Measurements from ENCODE around the gene ARHGDIG. TPM values are rescaled to one million over a fixed set of nuclear protein-coding genes. Genes with fewer than 3 reads are reported as not detected.

Gene ARHGDIG
- not detected for total RNA-seq

DNA sequence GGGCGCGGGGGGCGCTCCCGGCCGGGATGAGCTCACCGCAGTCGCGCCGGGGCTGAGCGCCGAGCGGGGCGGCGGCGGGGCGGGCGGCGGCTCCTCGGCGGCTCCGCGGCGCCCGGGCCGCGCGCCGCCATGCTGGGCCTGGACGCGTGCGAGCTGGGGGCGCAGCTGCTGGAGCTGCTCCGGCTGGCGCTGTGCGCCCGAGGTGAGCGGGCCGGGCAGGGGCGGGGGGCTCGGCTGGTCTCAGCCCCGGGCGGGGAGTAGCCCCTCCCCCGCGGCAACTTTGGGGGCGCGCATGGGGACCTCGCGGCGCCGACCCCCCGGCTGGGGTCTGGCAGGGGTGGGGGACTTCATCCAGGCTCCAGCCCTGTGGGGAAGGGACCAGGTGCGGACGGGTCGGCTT is at the start of gene ARHGDIG:
Gene ARHGDIG (plus strand): TSS at position 40 of the 400 bp plus-strand sequence. CDS start 90 bp downstream, at position 130.
- H3K4me1 Mint-ChIP-seq, result peaks cover 5% of the 10 kb centered on the region
- no peaks in the 10 kb centered on the region for H3K9me3 Mint-ChIP-seq
- POLR2A ChIA-PET, result no interaction called here
- H3K27me3 Mint-ChIP-seq, result peaks cover 24% of the 10 kb centered on the region
- no peak for DNase-seq
- no peaks in the 10 kb centered on the region for H3K36me3 Mint-ChIP-seq (ENCODE audit: low read depth)
- H3K27ac Mint-ChIP-seq, result no peak within 1 kb of the TSS
- H3K4me3 Mint-ChIP-seq, result no peak within 1 kb of the TSS
- CTCF ChIA-PET, result no interaction called here

DNA sequence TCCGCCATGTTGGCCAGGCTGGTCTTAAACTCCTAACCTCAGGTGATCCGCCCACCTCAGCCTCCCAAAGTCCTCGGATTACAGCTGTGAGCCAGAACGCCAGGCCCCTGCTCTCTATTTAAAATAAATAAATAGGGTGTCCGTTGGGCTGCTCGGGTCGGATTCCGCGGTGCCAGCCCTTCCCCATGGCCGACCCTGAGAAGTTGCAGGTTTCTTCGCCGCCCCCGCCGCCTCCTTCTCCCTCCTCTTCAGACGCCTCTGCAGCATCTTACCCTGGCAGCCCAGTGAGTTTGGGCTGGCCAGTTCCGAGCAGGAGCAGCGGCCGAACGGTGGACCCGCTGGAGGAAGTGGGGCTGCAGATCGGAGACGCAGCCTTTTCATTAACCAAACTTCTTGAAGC is 49.4 kb upstream of the ARHGDIG start:
- no peak overlapping the region for H3K4me3 Mint-ChIP-seq
- ChIA-PET CTCF (no interaction called here), POLR2A (interaction anchor here (1.6 kb wide), 1 partner anchor 121 kb away, joined by 3 read pairs; no protein-coding TSS in a partner anchor)
- no peak overlapping the region for H3K27ac Mint-ChIP-seq
- no peak for DNase-seq
- H3K36me3 Mint-ChIP-seq (ENCODE audit: low read depth), result peaks cover 21% of the 10 kb centered on the region
- no peaks in the 10 kb centered on the region for H3K27me3 Mint-ChIP-seq
- H3K4me1 Mint-ChIP-seq, result peaks cover 43% of the 10 kb centered on the region
- no peaks in the 10 kb centered on the region for H3K9me3 Mint-ChIP-seq

DNA sequence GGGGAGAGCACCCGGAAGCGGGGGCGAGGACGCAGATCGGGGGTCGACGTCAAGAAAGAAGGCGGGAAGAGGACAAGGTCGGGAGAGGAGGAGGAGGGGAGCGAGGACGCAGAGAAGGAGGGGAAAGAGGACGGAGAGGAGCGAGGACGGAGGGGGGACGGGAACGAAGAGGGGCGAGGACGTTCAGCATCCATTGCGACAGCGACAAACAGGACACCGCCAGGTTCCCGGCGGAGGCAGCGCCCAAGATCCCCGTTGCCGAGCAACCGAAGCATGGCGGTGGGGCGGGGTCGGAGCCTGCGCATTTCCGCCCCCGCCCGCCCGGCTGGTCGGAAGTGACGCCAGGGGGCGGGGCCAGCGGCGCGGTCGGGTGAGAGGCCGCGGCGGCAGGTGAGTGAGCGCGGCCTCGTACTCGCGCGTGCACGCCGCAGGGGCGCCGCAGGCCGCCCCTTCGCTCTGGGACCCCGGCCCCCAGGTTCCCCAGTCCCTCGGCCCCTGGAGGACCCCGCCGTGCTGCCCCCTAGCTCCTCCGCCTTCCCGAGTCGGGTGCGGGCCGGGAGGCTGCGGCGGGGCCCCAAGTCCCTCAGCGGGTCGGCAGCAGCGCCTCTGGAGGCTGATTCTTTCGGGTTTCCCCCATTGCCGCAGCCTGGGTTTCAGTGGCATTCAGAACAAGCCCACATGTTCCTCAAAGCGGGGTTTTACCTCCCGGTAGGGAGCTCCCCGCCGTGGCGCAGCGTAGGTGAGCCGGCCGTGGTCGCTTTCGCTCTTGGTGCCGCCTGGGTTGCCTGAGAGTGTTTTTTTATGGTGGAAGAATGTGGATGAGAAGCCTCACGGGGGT is 45.7 kb upstream of the ARHGDIG start, which contains the start of gene FAM234A:
Gene FAM234A (plus strand): TSS at position 354 of the 838 bp plus-strand sequence. CDS start 19,593 bp downstream, outside the sequence.
- Mint-ChIP-seq H3K27ac (peak within 1 kb of the TSS; percentile 94), H3K4me1 (peaks cover 20% of the 10 kb centered on the region), H3K36me3 (ENCODE audit: low read depth) (peaks cover 3% of the 10 kb centered on the region), H3K27me3 (no peaks in the 10 kb centered on the region), H3K9me3 (no peaks in the 10 kb centered on the region), H3K4me3 (peak within 1 kb of the TSS; percentile 91)
- POLR2A ChIA-PET, result interaction anchor here (0.8 to 2.5 kb wide), 16 partner anchors 8 to 191 kb away, joined by 3 to 24 read pairs (median 5); partner anchors contain the start of genes AXIN1 and RAB11FIP3
- CTCF ChIA-PET, result interaction anchor here (0.7 to 2.1 kb wide), 18 partner anchors 8 to 181 kb away, joined by 3 to 10 read pairs (median 4); partner anchors contain the start of genes AXIN1, POLR3K and SNRNP25
- peak; percentile 95 for DNase-seq

DNA sequence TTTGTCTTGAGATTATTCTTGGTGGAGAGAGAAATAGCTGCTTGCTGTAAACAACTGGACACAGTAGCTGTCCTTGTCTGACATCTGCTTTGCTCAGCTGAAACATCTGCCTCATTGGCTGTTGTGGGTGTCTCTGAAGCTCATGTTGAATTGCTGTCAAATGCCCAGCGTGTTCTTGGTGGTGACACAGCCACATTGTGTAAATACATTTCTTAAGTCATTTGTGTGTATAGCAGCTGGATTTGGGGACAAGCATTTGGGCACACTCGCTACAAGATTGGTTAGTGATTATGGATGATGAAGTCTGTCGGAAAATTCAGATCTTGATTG is 40.5 kb upstream of the ARHGDIG start:
- POLR2A ChIA-PET, result interaction anchor here (0.6 to 1.6 kb wide), 3 partner anchors 11 to 78 kb away, joined by 3 to 6 read pairs (median 3); partner anchors contain the start of gene LUC7L

DNA sequence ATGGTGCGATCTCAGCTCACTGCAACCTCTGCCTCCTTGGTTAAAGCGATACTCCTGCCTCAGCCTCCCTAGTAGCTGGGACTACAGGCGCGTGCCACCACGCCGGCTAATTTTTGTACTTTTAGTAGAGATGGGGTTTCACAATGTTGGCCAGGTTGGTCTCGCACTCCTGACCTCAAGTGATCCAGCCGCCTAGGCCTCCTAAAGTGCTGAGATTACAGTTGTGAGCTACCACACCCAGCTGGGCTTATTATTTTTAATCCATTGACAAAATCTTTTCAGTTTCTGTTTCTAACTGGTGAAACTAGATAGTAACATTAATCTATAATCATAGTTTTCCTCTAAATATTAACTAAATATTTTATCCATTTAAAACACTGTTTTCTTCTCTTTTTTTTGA is 39.8 kb upstream of the ARHGDIG start:
- H3K4me1 Mint-ChIP-seq, result peaks cover 24% of the 10 kb centered on the region
- no peaks in the 10 kb centered on the region for H3K9me3 Mint-ChIP-seq
- ChIA-PET POLR2A (interaction anchor here (1.6 kb wide), 1 partner anchor 13 kb away, joined by 6 read pairs; no protein-coding TSS in a partner anchor), CTCF (interaction anchor here (0.6 to 0.7 kb wide), 2 partner anchors 16 to 60 kb away, joined by 3 read pairs; no protein-coding TSS in a partner anchor)
- peaks cover 3% of the 10 kb centered on the region for H3K36me3 Mint-ChIP-seq (ENCODE audit: low read depth)
- H3K27ac Mint-ChIP-seq, result no peak overlapping the region
- H3K4me3 Mint-ChIP-seq, result no peak overlapping the region
- no peak for DNase-seq
- H3K27me3 Mint-ChIP-seq, result no peaks in the 10 kb centered on the region

More for the DNA sequence above, 40.5 kb upstream of the ARHGDIG start:
- H3K4me1 Mint-ChIP-seq, result peaks cover 31% of the 10 kb centered on the region
- no peak overlapping the region for H3K4me3 Mint-ChIP-seq
- no peak overlapping the region for H3K27ac Mint-ChIP-seq
- CTCF ChIA-PET, result interaction anchor here (0.6 to 0.7 kb wide), 2 partner anchors 16 to 22 kb away, joined by 3 read pairs; no protein-coding TSS in a partner anchor
- peaks cover 3% of the 10 kb centered on the region for H3K36me3 Mint-ChIP-seq (ENCODE audit: low read depth)
- no peak for DNase-seq
- no peaks in the 10 kb centered on the region for H3K9me3 Mint-ChIP-seq
- H3K27me3 Mint-ChIP-seq, result no peaks in the 10 kb centered on the region

DNA sequence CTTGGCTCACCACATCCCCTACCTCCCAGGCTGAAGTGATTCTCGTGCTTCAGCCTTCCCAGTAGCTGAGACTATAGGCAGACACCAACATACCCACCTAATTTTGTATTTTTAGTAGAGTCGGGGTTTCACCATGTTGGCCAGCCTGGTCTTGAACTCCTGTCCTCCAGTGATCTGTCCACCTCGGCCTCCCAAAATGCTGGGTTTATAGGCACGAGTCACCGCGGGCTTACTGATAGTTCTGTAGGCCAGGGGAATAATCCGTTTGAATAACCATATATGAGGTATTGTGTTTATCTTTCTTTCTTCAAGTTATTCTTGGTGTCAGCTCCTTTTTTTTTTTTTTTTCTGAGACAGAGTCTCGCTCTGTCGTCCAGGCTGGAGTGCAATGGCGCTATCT is 38.1 kb upstream of the ARHGDIG start:
- Mint-ChIP-seq H3K4me3 (no peak overlapping the region), H3K27ac (peak overlapping the region; percentile 34), H3K4me1 (peaks cover 21% of the 10 kb centered on the region), H3K9me3 (no peaks in the 10 kb centered on the region), H3K36me3 (ENCODE audit: low read depth) (peaks cover under 1% of the 10 kb centered on the region), H3K27me3 (no peaks in the 10 kb centered on the region)
- ChIA-PET CTCF (interaction anchor here (1.1 kb wide), 1 partner anchor 7 kb away, joined by 3 read pairs; the partner anchor contains the start of gene FAM234A), POLR2A (interaction anchor here (1.7 kb wide), 1 partner anchor 10 kb away, joined by 5 read pairs; no protein-coding TSS in a partner anchor)
- DNase-seq, result no peak

DNA sequence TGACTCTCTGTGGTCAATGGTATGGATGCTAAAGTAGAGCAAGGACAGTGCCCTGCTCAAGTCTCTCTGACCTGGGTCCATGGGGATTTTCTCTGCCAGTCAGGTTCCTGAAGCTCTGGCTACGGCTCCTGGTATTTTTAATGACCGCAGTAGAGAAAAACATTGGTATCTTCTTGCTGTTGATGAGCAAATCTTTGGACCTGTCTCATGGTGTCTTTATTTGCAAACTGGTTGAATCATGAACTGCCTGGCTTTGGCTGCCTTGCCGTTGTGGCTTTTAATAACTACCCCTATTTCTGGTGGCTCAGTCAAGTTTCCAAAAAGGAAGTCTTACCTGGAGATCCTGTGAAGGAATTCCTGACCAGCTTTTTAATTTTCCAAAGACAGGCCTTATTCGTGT is 37.0 kb upstream of the ARHGDIG start:
- CTCF ChIA-PET, result interaction anchor here (1.1 kb wide), 1 partner anchor 8 kb away, joined by 3 read pairs; the partner anchor contains the start of gene FAM234A
- Mint-ChIP-seq H3K27me3 (no peaks in the 10 kb centered on the region), H3K4me3 (no peak overlapping the region), H3K4me1 (peaks cover 21% of the 10 kb centered on the region), H3K9me3 (no peaks in the 10 kb centered on the region), H3K27ac (no peak overlapping the region), H3K36me3 (ENCODE audit: low read depth) (no peaks in the 10 kb centered on the region)
- POLR2A ChIA-PET, result interaction anchor here (0.8 to 1.7 kb wide), 3 partner anchors 8 to 15 kb away, joined by 3 to 5 read pairs (median 5); partner anchors contain the start of gene FAM234A
- DNase-seq, result no peak

DNA sequence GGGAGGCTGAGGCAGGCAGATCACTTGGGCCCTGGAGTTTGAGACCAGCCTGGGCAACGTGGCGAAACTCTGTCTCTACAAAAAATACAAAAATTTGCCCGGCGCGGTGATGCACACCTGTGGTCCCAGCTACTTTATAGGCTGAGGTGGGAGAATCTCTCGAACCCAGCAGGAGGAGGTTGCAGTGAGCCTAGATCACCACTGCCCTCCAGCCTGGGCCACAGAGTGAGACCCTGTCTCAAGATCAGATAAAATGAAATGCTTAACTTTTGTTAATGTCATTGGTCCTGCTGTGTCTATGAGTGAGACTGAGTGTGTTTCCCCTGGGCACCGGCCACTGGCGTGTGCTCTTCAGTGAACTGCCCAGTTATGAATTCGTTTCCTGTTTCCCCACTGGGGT is 35.3 kb upstream of the ARHGDIG start:
- Mint-ChIP-seq H3K4me1 (peaks cover 15% of the 10 kb centered on the region), H3K4me3 (no peak overlapping the region), H3K27me3 (no peaks in the 10 kb centered on the region), H3K27ac (no peak overlapping the region), H3K36me3 (ENCODE audit: low read depth) (no peaks in the 10 kb centered on the region), H3K9me3 (no peaks in the 10 kb centered on the region)
- POLR2A ChIA-PET, result interaction anchor here (1.9 kb wide), 1 partner anchor 10 kb away, joined by 9 read pairs; the partner anchor contains the start of gene FAM234A
- DNase-seq, result no peak
- CTCF ChIA-PET, result interaction anchor here (1.9 kb wide), 1 partner anchor 10 kb away, joined by 9 read pairs; the partner anchor contains the start of gene FAM234A

DNA sequence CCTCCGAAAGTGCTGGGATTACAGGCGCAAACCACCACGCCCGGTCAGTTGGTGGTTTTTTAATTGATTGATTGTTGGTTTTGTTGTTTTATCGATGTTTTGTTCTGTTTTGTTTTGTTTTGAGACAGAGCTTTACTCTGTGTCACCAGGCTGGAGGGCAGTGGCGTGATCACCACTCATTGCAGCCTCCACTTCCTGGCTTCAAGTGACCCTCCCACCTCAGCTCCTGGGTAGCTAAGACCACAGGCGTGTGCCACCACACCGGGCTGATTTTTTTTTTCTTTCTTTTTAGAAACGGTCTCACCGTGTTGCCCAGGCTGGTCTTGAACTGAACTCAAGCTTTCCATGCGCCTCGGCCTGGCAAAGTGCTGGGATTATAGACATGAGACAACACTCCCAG is 33.4 kb upstream of the ARHGDIG start:
- DNase-seq, result no peak
- H3K27me3 Mint-ChIP-seq, result no peaks in the 10 kb centered on the region
- no peak overlapping the region for H3K27ac Mint-ChIP-seq
- H3K4me3 Mint-ChIP-seq, result no peak overlapping the region
- H3K4me1 Mint-ChIP-seq, result peaks cover 9% of the 10 kb centered on the region
- no peaks in the 10 kb centered on the region for H3K9me3 Mint-ChIP-seq
- CTCF ChIA-PET, result no interaction called here
- POLR2A ChIA-PET, result no interaction called here
- peaks cover 3% of the 10 kb centered on the region for H3K36me3 Mint-ChIP-seq (ENCODE audit: low read depth)

DNA sequence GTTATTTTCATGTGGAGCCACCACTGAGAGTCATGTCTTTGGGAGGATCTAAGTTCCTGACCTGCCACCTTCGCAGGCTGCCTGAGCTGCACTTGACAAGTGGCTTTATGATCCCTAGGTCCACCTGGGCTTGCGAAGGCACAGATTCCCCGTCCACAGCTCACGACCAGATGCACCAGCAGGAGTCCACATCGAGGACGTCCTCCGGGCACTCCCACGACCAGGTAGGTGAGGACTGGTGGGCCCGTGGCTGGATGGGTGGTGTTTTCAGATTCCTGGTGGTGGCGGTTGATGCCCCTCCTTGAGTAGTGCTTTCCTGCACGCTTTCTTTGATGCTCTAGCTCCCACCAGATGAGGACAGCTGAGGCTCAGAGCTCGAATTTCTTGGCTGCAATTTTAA is 31.0 kb upstream of the ARHGDIG start:
- Mint-ChIP-seq H3K4me3 (no peak overlapping the region), H3K27me3 (no peaks in the 10 kb centered on the region), H3K27ac (no peak overlapping the region), H3K9me3 (no peaks in the 10 kb centered on the region), H3K4me1 (peaks cover 24% of the 10 kb centered on the region), H3K36me3 (ENCODE audit: low read depth) (peaks cover 7% of the 10 kb centered on the region)
- POLR2A ChIA-PET, result no interaction called here
- no peak for DNase-seq
- CTCF ChIA-PET, result interaction anchor here (1.3 kb wide), 1 partner anchor 14 kb away, joined by 3 read pairs; no protein-coding TSS in a partner anchor

DNA sequence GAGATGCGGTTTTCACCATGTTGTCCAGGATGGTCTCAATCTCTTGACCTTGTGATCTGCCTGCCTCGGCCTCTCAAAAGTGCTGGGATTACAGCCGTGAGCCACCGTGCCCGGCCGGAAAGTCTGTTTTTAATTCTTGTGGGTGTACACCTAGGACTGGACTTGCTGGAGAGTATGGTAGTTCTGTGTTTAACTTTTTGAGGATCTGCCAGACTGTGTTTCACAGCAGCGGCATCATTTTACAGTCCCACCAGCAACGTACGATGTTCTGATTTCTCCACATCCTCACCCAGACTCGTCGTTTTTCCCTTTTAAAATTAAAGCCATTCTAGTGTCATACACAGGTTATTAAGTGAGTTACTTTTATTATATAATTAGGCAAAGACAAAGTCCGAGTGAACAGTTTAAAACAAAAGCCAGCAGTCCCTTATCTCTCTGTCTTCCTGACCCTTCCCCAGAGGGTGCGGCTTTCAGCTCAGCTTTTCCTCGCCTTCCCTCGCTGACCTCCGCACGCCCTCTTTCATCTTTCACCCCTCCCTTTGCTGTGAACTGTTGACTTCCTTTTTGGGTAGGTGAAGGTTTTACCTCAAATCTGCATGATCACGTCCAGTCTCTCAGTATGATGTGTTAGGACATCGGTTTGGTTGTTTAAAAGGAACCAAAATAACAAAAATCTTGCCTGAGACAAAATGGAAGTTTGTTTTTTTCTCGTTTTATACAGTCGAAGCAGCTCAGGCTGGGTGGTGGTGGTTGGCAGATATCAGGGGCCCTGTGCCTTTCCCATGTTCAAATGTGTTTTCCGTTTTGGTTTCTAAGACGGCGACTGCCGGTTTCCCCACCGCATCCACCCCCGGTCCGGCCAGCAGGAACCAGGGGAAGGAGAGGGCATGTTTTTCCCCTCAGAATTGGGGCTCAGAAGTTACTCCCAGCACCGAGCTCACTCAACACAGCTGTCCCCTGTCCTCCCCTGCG is 27.7 kb upstream of the ARHGDIG start:
- Mint-ChIP-seq H3K4me1 (peaks cover 39% of the 10 kb centered on the region), H3K27me3 (no peaks in the 10 kb centered on the region), H3K9me3 (no peaks in the 10 kb centered on the region), H3K27ac (peak overlapping the region; percentile 90), H3K36me3 (ENCODE audit: low read depth) (peaks cover 15% of the 10 kb centered on the region), H3K4me3 (peak overlapping the region; percentile 65)
- DNase-seq, result peak; percentile 51
- POLR2A ChIA-PET, result interaction anchor here (1.0 to 2.2 kb wide), 5 partner anchors 10 to 72 kb away, joined by 3 to 24 read pairs (median 5); partner anchors contain the start of gene FAM234A
- CTCF ChIA-PET, result interaction anchor here (2.4 kb wide), 1 partner anchor 18 kb away, joined by 10 read pairs; the partner anchor contains the start of gene FAM234A

DNA sequence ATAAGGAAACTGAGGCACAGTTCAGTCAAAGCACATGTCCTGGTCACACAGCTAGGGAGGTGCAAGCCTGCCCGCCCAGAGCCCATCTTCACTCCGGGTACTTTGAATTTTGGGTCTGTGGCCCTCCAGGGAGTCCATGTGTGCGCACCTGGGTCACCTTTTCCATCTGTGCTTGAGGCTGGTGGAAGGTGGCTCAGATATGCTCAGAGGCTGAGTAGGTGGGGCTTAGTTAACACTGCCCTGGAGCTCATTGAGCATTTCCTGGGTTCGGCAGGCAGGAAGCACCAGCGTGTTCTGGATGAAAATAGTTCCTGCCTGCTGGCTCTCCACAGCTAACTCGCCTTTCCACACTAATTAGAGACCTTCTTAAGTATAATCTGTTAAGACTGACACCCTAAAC is 26.6 kb upstream of the ARHGDIG start:
- ChIA-PET POLR2A (interaction anchor here (1.3 to 2.2 kb wide), 2 partner anchors 19 to 26 kb away, joined by 6 to 24 read pairs; partner anchors contain the start of gene FAM234A), CTCF (interaction anchor here (0.9 to 2.4 kb wide), 2 partner anchors 19 to 83 kb away, joined by 3 to 10 read pairs; partner anchors contain the start of gene FAM234A)
- DNase-seq, result peak; percentile 25
- Mint-ChIP-seq H3K9me3 (no peaks in the 10 kb centered on the region), H3K4me1 (peaks cover 41% of the 10 kb centered on the region), H3K27ac (peak overlapping the region; percentile 90), H3K36me3 (ENCODE audit: low read depth) (peaks cover 17% of the 10 kb centered on the region), H3K27me3 (no peaks in the 10 kb centered on the region), H3K4me3 (peak overlapping the region; percentile 51)

Measured in activated CD4-positive, alpha-beta memory T cell treated with anti-CD3 and anti-CD28 coated beads, Interleukin-2, amount 10 ng/mL, durations not matched to agents 7 days and 5 days (primary cell).